ENCODE results near the gene ABCC3.

The ABCC3 gene

GRCh38 chr17:50728112-50728429 is 93.4 kb downstream of the ABCC3 start:
- CTCF ChIA-PET, result interaction anchor here (1.6 kb wide), 1 partner anchor 10 kb away, joined by 4 read pairs; no protein-coding TSS in a partner anchor
- POLR2A ChIA-PET, result interaction anchor here (0.7 to 1.0 kb wide), 2 partner anchors 9 to 1946 kb away, joined by 3 read pairs; partner anchors contain the start of gene LUC7L3

GRCh38 chr17:50728881-50729765 is 94.4 kb downstream of the ABCC3 start:
- TF ChIP-seq CTCF (IDR thresholded peaks at IDR 0.05; ENCODE audit: control extremely low read depth, extremely low read depth, low read depth, missing control alignments), result no peak
- CTCF ChIA-PET, result interaction anchor here (1.6 kb wide), 1 partner anchor 9 kb away, joined by 4 read pairs; no protein-coding TSS in a partner anchor
- POLR2A ChIA-PET, result no interaction called here
- no peak for DNase-seq (ENCODE audit: extremely low spot score)

More at GRCh38 chr17:50728112-50728429, 93.4 kb downstream of the ABCC3 start:
- TF ChIP-seq CTCF (IDR thresholded peaks at IDR 0.05; ENCODE audit: control extremely low read depth, extremely low read depth, low read depth, missing control alignments), result no peak
- no peak for DNase-seq (ENCODE audit: extremely low spot score)

- ChIA-PET POLR2A (no interaction called here), CTCF (interaction anchor here (0.6 kb wide), 1 partner anchor 11 kb away, joined by 3 read pairs; no protein-coding TSS in a partner anchor)
These were observed 97.1 kb downstream of the ABCC3 start for GRCh38 chr17:50731575-50732460.

GRCh38 chr17:50735287-50735686 is 100.6 kb downstream of the ABCC3 start:
- no peak for DNase-seq (ENCODE audit: extremely low spot score)
- no peak for TF ChIP-seq CTCF (IDR thresholded peaks at IDR 0.05; ENCODE audit: control extremely low read depth, extremely low read depth, low read depth, missing control alignments)
- POLR2A ChIA-PET, result interaction anchor here (1.1 kb wide), 1 partner anchor 9 kb away, joined by 3 read pairs; no protein-coding TSS in a partner anchor
- CTCF ChIA-PET, result no interaction called here

More at GRCh38 chr17:50731575-50732460, 97.1 kb downstream of the ABCC3 start:
- TF ChIP-seq CTCF (IDR thresholded peaks at IDR 0.05; ENCODE audit: control extremely low read depth, extremely low read depth, low read depth, missing control alignments), result no peak
- DNase-seq (ENCODE audit: extremely low spot score), result no peak

- ChIA-PET CTCF (no interaction called here), POLR2A (no interaction called here)
- no peak for DNase-seq (ENCODE audit: extremely low spot score)
- TF ChIP-seq CTCF (IDR thresholded peaks at IDR 0.05; ENCODE audit: control extremely low read depth, extremely low read depth, low read depth, missing control alignments), result no peak
These were observed 102.5 kb downstream of the ABCC3 start for GRCh38 chr17:50737118-50737698.

GRCh38 chr17:50739098-50739497 is 104.4 kb downstream of the ABCC3 start:
- DNase-seq (ENCODE audit: extremely low spot score), result no peak
- no peak for TF ChIP-seq CTCF (IDR thresholded peaks at IDR 0.05; ENCODE audit: control extremely low read depth, extremely low read depth, low read depth, missing control alignments)
- ChIA-PET POLR2A (no interaction called here), CTCF (interaction anchor here (0.8 to 1.0 kb wide), 2 partner anchors 9 to 11 kb away, joined by 4 read pairs; no protein-coding TSS in a partner anchor)

All from GM10248 (cell line).